D341Med (cell line): ENCODE measurements around the gene HNRNPU.
"Not testable (repeated sequence)": the region's sequence is repeated elsewhere in the genome, so short reads cannot be mapped to it uniquely, and the experiment has no call there.

Experiments used
- DNase-seq: peaks from one replicate; pipeline ENCODE4 v3.0.0; 2012; ENCODE audit warnings: low spot score

The HNRNPU gene

DNA sequence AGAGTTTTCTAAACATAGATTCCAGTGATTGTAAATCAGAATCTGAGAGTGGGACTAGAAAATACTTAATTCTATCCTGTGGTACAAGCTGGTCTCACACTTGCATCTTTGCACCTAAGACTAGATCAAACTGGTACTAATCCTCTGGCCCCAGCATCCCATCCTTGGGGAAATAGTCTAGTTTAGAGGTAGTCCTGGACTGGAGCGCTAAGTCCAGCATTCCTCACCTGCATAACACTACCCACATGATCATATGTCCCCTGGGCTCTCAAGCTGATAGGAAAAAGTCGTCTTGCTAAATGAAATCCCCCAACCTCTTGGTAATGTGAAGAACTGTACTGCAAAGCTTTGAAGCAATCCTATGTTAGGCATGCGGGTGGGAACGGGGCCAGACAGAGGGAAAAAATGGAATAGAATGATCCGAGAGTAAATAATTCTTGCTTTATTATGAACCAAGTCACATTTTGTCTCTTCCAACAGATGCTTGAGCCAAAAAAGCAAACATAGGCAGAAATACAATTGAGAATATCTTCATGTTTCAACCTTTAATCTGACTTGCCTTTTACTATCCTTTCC, 24.0 kb downstream of the HNRNPU start:
- DNase-seq = no peak

- no peak for DNase-seq
These were observed 24.7 kb downstream of the HNRNPU start for GRCh38 chr1:244839656-244840055.

GRCh38 chr1:244837597-244838258, 26.6 kb downstream of the HNRNPU start:
- DNase-seq = no peak

DNA sequence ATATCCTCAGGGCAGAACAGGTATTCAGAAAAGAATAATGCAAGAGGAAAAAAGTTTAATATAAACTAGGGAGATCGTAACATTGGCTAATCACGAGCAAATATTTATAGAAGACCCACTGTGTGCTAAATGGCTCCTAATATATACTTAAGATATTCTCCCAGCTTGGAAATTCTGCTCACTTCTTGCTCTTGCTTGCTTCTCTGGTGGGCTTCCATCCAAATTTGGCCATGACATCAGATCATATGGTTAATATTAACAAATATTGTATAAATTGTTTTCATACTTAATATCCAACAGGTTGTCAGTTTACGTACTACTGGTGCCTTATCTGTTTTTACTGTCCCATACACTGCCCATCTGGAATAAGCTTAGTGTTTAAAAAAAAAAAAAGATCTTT, 27.8 kb downstream of the HNRNPU start:
- DNase-seq = no peak

- peak; percentile 54 for DNase-seq
These were observed 28.2 kb downstream of the HNRNPU start for GRCh38 chr1:244836135-244836521.

- DNase-seq = peak; percentile 97
These were observed 28.8 kb downstream of the HNRNPU start, which contains the start of gene COX20 for GRCh38 chr1:244835276-244836134. Gene COX20 (plus strand): TSS chr1:244835658. CDS start chr1:244835715, 57 bp downstream.

DNA sequence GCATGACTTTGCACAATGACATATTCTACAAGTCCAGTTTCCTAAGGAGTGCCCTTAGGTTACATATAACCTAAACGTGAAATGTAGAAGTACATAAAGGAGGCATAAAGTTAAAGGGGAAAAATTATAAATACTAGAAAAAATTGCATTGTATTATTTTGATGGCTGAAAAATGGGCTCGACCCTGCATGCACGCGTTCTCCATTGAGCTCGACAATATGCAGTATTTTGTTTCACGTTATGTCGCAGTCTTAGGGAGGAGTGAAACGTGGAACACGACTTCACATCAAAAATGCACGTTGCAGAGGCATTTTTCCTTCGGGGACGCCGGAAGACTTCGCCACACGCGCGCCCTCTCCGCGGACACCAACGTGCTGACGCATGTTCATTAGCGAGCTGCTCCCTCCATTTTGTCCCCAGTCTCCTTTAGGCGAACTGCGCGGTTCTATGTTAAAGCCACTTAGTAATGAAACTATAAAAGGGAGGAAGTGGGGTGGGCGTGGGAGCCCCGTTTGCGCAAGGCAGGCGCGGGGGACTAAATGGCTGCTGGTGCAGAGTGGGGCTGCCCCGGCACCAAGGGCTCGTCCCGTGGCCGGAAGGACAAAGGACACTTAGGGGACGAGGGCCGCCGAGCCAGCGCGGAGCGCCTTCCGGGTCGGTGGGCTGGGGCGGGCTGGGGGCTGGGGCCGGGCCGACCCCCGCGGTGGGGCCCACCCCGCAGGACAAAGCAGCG, 29.6 kb downstream of the HNRNPU start:
- DNase-seq = no peak

DNA sequence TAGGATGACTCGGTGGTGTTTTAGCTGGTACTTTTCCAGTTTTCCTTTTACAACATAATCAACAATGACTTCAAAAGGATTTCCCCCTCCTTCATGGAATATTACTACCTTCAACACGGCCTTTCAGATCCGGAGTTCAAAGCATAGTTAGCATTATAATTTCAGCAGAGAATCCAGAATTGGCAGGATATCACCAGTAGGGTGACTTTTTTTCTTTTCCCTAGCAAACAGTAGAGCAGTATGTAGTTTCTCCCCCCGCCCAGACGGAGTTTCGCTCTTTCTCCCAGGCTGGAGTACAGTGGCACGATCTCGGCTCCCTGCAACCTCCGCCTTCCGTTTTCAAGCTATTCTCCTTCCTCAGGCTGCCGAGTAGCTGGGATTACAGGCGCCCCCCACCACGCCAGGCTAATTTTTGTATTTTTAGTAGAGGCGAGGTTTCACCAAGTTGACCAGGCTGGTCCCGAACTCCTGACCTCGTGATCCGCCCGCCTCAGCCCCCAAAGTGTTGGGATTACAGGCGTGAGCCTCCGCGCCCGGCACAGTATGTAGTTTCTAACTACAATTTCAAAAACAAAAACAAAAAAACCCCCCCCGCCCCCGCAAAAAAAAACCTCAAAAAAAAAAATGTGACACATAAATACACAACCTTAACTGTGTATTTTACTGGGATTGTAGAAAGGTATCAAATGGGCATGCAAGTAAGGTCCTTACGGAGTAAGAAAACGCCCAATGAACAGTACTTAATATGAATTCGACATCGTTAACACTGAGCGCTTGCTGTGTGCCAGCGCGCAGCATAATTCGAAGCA, 30.4 kb downstream of the HNRNPU start:
- peak; percentile 50 for DNase-seq

DNA sequence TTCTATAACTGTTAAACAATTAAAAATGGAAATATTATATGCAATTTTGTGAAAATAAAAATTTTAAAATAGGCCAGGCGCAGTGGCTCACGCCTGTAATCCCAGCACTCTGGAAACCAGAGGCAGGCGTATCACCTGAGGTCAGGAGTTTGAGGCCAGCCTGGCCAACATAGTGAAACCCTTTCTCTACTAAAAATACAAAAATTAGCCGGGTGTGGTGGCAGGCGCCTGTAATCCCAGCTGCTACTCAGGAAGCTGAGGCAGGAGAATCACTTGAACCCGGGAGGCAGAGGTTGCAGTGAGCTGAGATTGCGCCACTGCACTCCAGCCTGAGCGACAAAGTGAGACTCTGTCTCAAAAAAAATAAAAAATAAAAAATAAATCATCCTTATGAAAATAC, 31.1 kb downstream of the HNRNPU start:
- DNase-seq = not testable (repeated sequence)

DNA sequence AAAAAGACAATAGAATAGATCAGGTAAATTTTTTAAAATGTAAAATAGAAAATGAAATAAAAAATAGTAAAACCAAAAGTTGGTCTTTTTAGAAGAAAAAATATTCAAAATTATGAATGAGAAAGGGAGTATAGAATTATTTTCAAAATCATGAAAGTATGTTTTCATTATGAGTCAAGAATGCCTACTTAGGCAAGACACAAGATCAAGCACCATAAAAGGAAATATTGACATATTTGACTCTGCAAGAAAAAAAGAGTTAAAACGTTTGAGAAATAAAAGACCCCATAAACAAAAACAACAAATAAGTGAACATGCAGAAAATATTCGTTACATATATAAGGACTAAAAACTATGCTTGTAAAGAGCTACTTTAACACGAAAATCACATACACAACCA, 33.7 kb downstream of the HNRNPU start:
- no peak for DNase-seq

GRCh38 chr1:244826712-244827111, 37.6 kb downstream of the HNRNPU start:
- no peak for DNase-seq

GRCh38 chr1:244822878-244823277, 41.5 kb downstream of the HNRNPU start:
- DNase-seq = no peak

GRCh38 chr1:244821134-244821533, 43.2 kb downstream of the HNRNPU start:
- DNase-seq = no peak

DNA sequence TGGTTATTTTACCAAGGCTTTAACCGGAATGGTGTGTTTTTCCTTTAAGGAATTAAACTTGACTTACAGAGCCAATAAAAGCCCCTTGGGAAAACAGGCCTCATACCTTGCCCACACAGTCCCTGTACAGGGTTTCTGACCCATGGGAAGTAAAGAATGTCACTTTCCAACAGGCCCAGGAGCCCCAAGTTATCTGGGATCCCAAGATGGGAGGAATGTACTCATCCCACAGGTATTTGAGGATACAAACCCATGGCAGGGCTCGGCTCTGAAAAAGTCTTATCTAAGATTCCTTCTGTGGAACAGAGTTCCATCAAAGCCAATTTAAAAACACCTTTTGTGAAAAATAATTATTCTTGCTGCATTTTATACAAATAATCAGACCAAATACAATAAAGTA, 44.2 kb downstream of the HNRNPU start:
- DNase-seq = no peak

GRCh38 chr1:244817415-244817894, 46.9 kb downstream of the HNRNPU start:
- no peak for DNase-seq

DNA sequence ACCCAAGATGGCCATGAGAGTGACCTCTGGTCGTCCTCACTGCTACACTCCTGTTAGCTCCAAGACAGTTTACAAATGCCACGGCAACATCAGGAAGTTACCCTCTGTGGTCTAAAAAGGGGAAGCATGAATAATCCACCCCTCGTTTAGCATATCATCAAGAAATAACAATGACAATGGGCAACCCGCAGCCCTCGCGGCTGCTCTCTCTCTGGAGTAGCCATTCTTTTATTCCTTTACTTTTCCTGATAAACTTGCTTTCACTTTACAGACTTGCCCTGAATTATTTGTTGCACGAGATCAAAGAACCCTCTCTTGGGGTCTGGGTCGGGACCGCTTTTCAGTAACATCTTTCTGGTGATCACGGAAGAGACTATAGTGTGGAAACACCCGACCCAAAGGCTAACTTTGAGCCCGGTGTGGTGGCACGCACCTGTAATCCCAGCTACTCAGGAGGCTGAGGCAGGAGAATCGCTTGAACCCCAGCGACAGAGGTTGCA, 48.7 kb downstream of the HNRNPU start:
- no peak for DNase-seq

DNA sequence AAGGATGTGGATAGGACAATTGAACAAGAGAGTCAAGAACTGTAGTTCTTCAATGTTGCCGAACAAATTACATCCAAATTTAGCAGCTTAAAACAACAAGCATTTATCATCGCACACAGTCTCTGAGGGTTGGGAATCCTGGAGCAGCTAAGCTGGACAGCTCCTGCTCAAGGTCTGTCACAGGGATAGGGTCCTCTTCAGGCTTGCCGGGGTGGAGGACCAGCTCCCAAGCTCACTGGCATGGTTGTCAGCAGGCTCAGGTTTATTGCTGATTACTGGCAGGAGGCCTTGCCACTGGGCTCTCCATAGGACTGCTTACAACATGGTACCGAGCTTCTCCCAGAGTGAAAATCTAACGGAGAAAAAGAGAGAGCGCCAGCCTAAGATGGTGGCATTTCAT, 51.0 kb downstream of the HNRNPU start:
- no peak for DNase-seq

DNA sequence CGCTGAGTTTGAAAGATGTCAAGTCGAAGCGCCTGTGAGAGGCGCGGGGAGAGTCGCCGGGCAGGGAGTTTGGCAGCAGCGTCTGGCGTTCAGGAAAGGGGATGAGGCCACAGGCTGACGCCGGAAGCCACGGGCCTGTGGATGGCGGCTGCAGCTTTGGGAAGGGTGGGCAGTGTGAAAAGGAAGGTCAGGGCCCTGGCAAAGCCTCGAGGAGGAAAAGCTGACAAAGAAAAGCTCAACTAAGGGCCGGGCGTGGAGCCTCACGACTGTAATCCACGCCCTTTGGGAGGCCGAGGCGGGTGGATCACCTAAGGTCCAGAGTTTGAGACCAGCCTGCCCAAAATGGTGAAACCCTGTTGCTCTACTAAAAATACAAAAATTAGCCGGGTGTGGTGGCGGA, 54.1 kb downstream of the HNRNPU start:
- DNase-seq = no peak

- no peak for DNase-seq
These were observed 57.2 kb downstream of the HNRNPU start for GRCh38 chr1:244807138-244807537.

- no peak for DNase-seq
These were observed 59.5 kb downstream of the HNRNPU start for GRCh38 chr1:244804841-244805240.

DNA sequence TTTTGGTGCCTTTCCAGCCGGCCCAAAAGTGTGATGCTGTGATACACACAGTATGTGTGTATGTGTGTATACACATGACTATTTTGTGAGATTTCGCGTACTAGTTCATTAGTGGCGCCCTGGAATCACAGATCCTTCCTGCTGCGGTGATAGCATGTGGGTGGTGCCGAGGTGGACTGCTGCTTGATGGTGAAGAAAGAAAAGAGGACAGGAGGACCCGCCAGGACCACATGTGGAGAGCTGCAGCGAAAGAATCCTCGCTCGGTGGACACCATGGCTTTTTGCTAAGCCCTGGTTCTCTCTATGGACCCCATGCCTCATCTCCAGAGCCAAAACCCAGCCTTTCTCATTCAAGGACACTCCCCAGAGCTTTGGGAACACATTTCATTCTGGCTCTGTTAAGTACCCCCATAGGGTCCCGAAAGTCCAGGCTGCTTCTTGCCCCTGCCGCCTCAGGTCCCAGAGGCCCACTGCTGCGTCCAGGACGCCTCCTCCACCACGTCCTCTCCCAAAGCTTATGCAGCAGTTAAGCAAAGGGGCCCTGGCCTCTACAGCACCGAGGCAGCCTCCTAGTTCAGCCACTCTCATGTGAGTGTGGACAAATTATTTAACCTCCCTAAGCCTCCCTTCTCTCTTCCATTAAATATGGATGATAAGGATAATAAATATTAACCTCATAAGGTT, 61.6 kb downstream of the HNRNPU start:
- no peak for DNase-seq
